B cell (primary cell): ENCODE data around the gene CYB5B. TPM values are rescaled to one million over a fixed set of nuclear protein-coding genes. Genes with fewer than 3 reads are reported as not detected.

Experiments
- ATAC-seq: fragments of 200-7000 bp; cut with Tn5 transposase; one replicate; pipeline ENCODE4 v1.10.0; 2021; ENCODE audit warnings: low read depth, mild to moderate bottlenecking, moderate number of reproducible peaks, moderate library complexity
- CTCF ChIA-PET: fragments of 350-600 bp; sonication (Branson Sonifier 250); formaldehyde crosslinking; loops from one replicate; lab custom pipeline; 2021; ENCODE audit warnings: antibody characterized with exemption, inconsistent platforms; lab: Charles Lee
- POLR2A ChIA-PET: fragments of 350-600 bp; sonication (Branson Sonifier 250); formaldehyde crosslinking; loops from one replicate; lab custom pipeline; 2021; ENCODE audit warnings: antibody characterized with exemption; lab: Charles Lee
- DNase-seq: peaks from one replicate; pipeline ENCODE4 v3.0.0; 2013
- H2AFZ ChIP-seq: 2 replicates; pipeline ENCODE4 v1.6.1; 2012; ENCODE audit warnings: mild to moderate bottlenecking, low read depth, low read length; ENCODE audit not compliant: insufficient read depth, poor library complexity, severe bottlenecking
- H3K27ac ChIP-seq, 2 donors: 1 replicate in 1 of 2; 2 replicates in 1 of 2; pipeline ENCODE4 v1.5.1; 2012 to 2013; ENCODE audit warnings: low read length in 2 of 2, mild to moderate bottlenecking in 2 of 2, moderate library complexity in 1 of 2
- H3K27me3 ChIP-seq, 4 experiments: fragments of 200-600 bp in 1 of 4; sonication (generic) in 1 of 4; replicated peaks in 1 of 4; 1 replicate in 2 of 4; 2 replicates in 2 of 4; pipeline versions ENCODE4 v1.6.1 to v1.7.0; 2013 to 2016; ENCODE audit warnings: low read length in 3 of 4, mild to moderate bottlenecking in 2 of 4, mixed read lengths in 1 of 4, moderate library complexity in 1 of 4; ENCODE audit not compliant: insufficient read depth in 4 of 4, control insufficient read depth in 3 of 4; ENCODE audit errors: control extremely low read depth in 1 of 4
- H3K36me3 ChIP-seq, 2 experiments: replicated peaks in 1 of 2; 1 replicate in 1 of 2; 2 replicates in 1 of 2; pipeline versions ENCODE4 v1.6.1 to v1.7.1; 2013; ENCODE audit warnings: low read length in 1 of 2; ENCODE audit not compliant: insufficient read depth in 2 of 2, control insufficient read depth in 1 of 2; ENCODE audit errors: control extremely low read depth in 1 of 2, extremely low read depth in 1 of 2
- H3K4me1 ChIP-seq, 2 donors: fragments of 200-600 bp in 1 of 2; sonication (generic) in 1 of 2; 1 replicate in 1 of 2; 2 replicates in 1 of 2; pipeline versions ENCODE4 v1.5.1 to v1.6.1; 2013 to 2017; ENCODE audit warnings: low read length in 2 of 2; ENCODE audit not compliant: control insufficient read depth in 2 of 2, insufficient read depth in 2 of 2
- H3K4me2 ChIP-seq: replicated peaks from 2 replicates; pipeline ENCODE3; 2012; ENCODE audit warnings: mild to moderate bottlenecking, low read depth, low read length; ENCODE audit not compliant: poor library complexity, severe bottlenecking
- H3K4me3 ChIP-seq, 5 experiments: fragments of 200-600 bp in 1 of 5; sonication (generic) in 1 of 5; 1 replicate in 3 of 5; 2 replicates in 2 of 5; pipeline versions ENCODE4 v1.5.1 to v1.7.0; 2011 to 2016; ENCODE audit warnings: low read length in 4 of 5, mild to moderate bottlenecking in 4 of 5, low read depth in 2 of 5, control low read depth in 1 of 5, moderate library complexity in 1 of 5; ENCODE audit not compliant: insufficient read depth in 1 of 5; ENCODE audit errors: control extremely low read depth in 1 of 5, extremely low read depth in 1 of 5
- H3K79me2 ChIP-seq: fragments of 200-600 bp; sonication (generic); one replicate; pipeline ENCODE4 v1.6.0; 2016; ENCODE audit warnings: low read length; ENCODE audit not compliant: control insufficient read depth, insufficient read depth
- H3K9ac ChIP-seq: fragments of 200-600 bp; sonication (generic); 2 replicates; pipeline ENCODE4 v1.6.1; 2017; ENCODE audit warnings: mild to moderate bottlenecking, low read length, moderate library complexity
- H3K9me3 ChIP-seq, 3 donors: one replicate each; pipeline versions ENCODE4 v1.6.1 to v1.7.1; 2013; ENCODE audit warnings: low read length in 2 of 3; ENCODE audit not compliant: control insufficient read depth in 2 of 3, insufficient read depth in 1 of 3; ENCODE audit errors: control extremely low read depth in 1 of 3
- H4K20me1 ChIP-seq: 2 replicates; pipeline ENCODE4 v1.6.0; 2012; ENCODE audit warnings: mild to moderate bottlenecking, low read length; ENCODE audit not compliant: insufficient read depth, control insufficient read depth, poor library complexity, severe bottlenecking
- H3K27ac Mint-ChIP-seq: one replicate; pipeline ENCODE4 v1.8.0; 2021; ENCODE audit warnings: mixed read lengths
- H3K27me3 Mint-ChIP-seq: one replicate; pipeline ENCODE4 v1.8.0; 2021; ENCODE audit warnings: mixed read lengths
- H3K4me1 Mint-ChIP-seq: one replicate; pipeline ENCODE4 v1.8.0; 2021; ENCODE audit warnings: mixed read lengths
- H3K4me3 Mint-ChIP-seq: one replicate; pipeline ENCODE4 v1.8.0; 2021; ENCODE audit warnings: mixed read lengths
- H3K9me3 Mint-ChIP-seq: one replicate; pipeline ENCODE4 v1.8.0; 2022; ENCODE audit warnings: mixed read lengths; ENCODE audit not compliant: insufficient read depth
- EZH2 ChIP-seq: IDR thresholded peaks from 2 replicates; pipeline ENCODE4 v1.6.1; 2012; ENCODE audit warnings: borderline replicate concordance, low read depth, mild to moderate bottlenecking, moderate library complexity, low read length; ENCODE audit not compliant: insufficient read depth, poor library complexity, severe bottlenecking
- WGBS: methylation state at CpG from one replicate; pipeline ENCODE4 v1.1.5; 2013; ENCODE audit warnings: missing lambda C conversion rate; ENCODE audit not compliant: insufficient coverage; 5-methylcytosine and 5-hydroxymethylcytosine counted together
- intact Hi-C: fragments of 100-400 bp; cut with micrococcal nuclease; formaldehyde crosslinking; loops from one replicate; pipeline ENCODE4 v1.10.0; 2022
- polyA plus RNA-seq: library from polyadenylated mRNA; depleted of rRNA; stranded (reverse); fragments of >200 nt; gene quantifications from 2 replicates; pipeline ENCODE4 v1.2.3, GENCODE V29; 2012
- total RNA-seq, 2 donors: library from RNA; stranded (reverse); fragments of 120-200 nt in 1 of 2; gene quantifications; 1 replicate in 1 of 2; 2 replicates in 1 of 2; pipeline versions ENCODE4 v1.2.3 to v1.2.4, GENCODE V29; 2013 to 2022
- TF ChIP-seq, protein P1 (sequence below): fragments of 200-600 bp; IDR thresholded peaks from one replicate; pipeline ENCODE4 v1.8.0; 2022; ENCODE audit warnings: antibody characterized with exemption, mild to moderate bottlenecking

The CYB5B gene
- total and polyA plus RNA-seq, 2 donors (not counting 1 experiment from before 2014, with no cell fraction given): 21.5 to 64.7 TPM

DNA sequence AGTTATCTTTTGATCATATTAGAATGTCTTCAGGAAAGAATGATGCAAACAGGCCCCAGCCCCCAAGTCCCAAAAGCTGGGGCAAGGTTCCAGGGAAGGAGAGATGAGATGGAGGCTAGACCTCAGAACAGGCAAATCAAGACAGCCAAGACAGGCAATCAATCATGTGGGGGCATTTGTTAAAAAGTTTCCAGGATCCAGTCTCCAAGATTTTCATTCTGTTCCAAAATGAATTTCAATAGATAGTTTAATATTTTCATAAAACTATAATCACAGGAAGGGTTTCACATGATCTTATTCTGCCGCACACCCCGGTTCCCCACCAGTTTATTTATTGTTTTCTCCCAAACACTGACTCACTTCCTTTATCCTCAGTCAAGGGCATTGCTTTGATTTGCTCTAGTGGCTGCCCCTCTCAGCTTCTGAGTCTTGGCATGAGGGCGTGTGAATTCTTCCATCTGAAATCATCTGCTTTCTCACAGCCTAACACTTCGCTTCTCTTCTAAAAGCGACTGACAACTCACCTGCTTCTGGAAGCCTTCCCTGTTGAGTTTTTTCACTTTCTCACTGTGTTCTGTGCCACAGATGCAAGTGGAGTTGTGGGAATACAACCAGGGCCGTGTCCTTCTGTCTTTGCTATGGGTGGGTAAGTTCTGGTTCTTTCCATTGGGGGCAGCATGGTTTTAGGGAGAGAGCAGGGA, 26.4 kb upstream of the CYB5B start:
- H4K20me1 ChIP-seq: no peaks in the 10 kb centered on the region
- no peak overlapping the region for H3K4me2 ChIP-seq
- H3K27me3 ChIP-seq: no peaks in the 10 kb centered on the region
- DNase-seq (no peak), ATAC-seq (no peak)
- H3K9me3 Mint-ChIP-seq: no peaks in the 10 kb centered on the region
- intact Hi-C loops: loop anchor here (5.0 to 10.0 kb wide), 2 partner anchors 244 to 307 kb away; no protein-coding TSS in a partner anchor
- H3K36me3 ChIP-seq: no peaks in the 10 kb centered on the region
- H3K4me1 Mint-ChIP-seq: peaks cover 9% of the 10 kb centered on the region
- no peak overlapping the region for H3K4me3 Mint-ChIP-seq
- 91% methylated on average over 5 of the region's 6 CpGs for WGBS
- CTCF ChIA-PET: interaction anchor here (3.9 to 4.1 kb wide), 2 partner anchors 171 to 311 kb away, joined by 19 to 26 read pairs; no protein-coding TSS in a partner anchor
- H3K27me3 Mint-ChIP-seq: no peaks in the 10 kb centered on the region
- peak overlapping the region; percentile 3 for H2AFZ ChIP-seq
- H3K9ac ChIP-seq: no peak overlapping the region
- H3K27ac Mint-ChIP-seq: no peak overlapping the region
- POLR2A ChIA-PET: no interaction called here
- H3K4me3 ChIP-seq: no peak overlapping the region
- no peak for TF ChIP-seq EZH2
- TF ChIP-seq, protein P1, sequence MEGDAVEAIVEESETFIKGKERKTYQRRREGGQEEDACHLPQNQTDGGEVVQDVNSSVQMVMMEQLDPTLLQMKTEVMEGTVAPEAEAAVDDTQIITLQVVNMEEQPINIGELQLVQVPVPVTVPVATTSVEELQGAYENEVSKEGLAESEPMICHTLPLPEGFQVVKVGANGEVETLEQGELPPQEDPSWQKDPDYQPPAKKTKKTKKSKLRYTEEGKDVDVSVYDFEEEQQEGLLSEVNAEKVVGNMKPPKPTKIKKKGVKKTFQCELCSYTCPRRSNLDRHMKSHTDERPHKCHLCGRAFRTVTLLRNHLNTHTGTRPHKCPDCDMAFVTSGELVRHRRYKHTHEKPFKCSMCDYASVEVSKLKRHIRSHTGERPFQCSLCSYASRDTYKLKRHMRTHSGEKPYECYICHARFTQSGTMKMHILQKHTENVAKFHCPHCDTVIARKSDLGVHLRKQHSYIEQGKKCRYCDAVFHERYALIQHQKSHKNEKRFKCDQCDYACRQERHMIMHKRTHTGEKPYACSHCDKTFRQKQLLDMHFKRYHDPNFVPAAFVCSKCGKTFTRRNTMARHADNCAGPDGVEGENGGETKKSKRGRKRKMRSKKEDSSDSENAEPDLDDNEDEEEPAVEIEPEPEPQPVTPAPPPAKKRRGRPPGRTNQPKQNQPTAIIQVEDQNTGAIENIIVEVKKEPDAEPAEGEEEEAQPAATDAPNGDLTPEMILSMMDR: no peak
- H3K9me3 ChIP-seq: no peaks in the 10 kb centered on the region
- H3K27ac ChIP-seq: no peak overlapping the region
- peaks cover 5 to 7% of the 10 kb centered on the region in 2 donors for H3K4me1 ChIP-seq
- H3K79me2 ChIP-seq: no peaks in the 10 kb centered on the region

DNA sequence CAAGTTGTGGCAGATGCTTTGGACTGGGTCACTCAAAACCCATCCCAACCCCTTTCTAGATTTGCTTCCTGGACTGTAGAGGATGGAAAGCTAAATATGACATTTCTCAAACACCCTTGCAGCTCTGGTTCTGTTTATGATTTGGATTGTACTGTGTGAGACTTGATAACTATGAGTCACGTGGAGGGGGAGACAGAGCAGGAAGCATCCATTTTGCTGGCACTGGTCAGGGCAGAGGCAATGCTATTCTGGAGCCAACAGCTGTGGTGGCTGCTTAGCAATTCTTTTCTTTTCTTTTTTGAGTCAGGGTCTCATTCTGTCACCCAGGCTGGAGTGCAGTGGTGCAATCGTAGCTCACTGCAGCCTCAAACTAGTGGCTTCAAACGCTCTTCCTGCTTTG, 25.1 kb upstream of the CYB5B start:
- ChIA-PET POLR2A (no interaction called here), CTCF (interaction anchor here (1.2 kb wide), 1 partner anchor 11 kb away, joined by 4 read pairs; no protein-coding TSS in a partner anchor)
- H3K79me2 ChIP-seq: no peaks in the 10 kb centered on the region
- no peak overlapping the region for H3K9ac ChIP-seq
- no peak overlapping the region for H3K27ac ChIP-seq
- no peak for ATAC-seq
- H3K27me3 Mint-ChIP-seq: no peaks in the 10 kb centered on the region
- no peaks in the 10 kb centered on the region for H3K36me3 ChIP-seq
- H3K9me3 Mint-ChIP-seq: no peaks in the 10 kb centered on the region
- 74% methylated on average over 3 of the region's 3 CpGs for WGBS
- H3K4me3 Mint-ChIP-seq: no peak overlapping the region
- peaks cover 5 to 7% of the 10 kb centered on the region in 2 donors for H3K4me1 ChIP-seq
- intact Hi-C loops: loop anchor here (5.0 to 10.0 kb wide), 2 partner anchors 243 to 305 kb away; no protein-coding TSS in a partner anchor
- H3K27ac Mint-ChIP-seq: no peak overlapping the region
- no peak overlapping the region for H3K4me2 ChIP-seq
- no peak for TF ChIP-seq EZH2
- TF ChIP-seq, protein P1: no peak
- DNase-seq: no peak
- no peaks in the 10 kb centered on the region for H4K20me1 ChIP-seq
- H3K9me3 ChIP-seq: no peaks in the 10 kb centered on the region
- no peaks in the 10 kb centered on the region for H3K27me3 ChIP-seq
- no peak overlapping the region for H3K4me3 ChIP-seq
- H3K4me1 Mint-ChIP-seq: peaks cover 9% of the 10 kb centered on the region
- H2AFZ ChIP-seq: no peak overlapping the region
